Endothelial cell of umbilical vein (primary cell): ENCODE results near the gene EMC8. TPM values are rescaled to one million over a fixed set of nuclear protein-coding genes. Genes with fewer than 3 reads are reported as not detected.

Experiments used
- BruUV-seq: library from RNA; stranded (reverse); fragments of 400-500 nt; replicated peaks from 2 replicates; lab custom pipeline; 2021; lab: Mats Ljungman, UMichigan
- CTCF ChIA-PET: fragments of 300-600, 350-600 bp; sonication (Branson Sonifier 250); formaldehyde crosslinking; loops from one replicate; lab custom pipeline; 2021; ENCODE audit warnings: antibody characterized with exemption, inconsistent platforms; lab: Charles Lee
- POLR2A ChIA-PET: fragments of 300-600, 350-600 bp; sonication (Branson Sonifier 250); formaldehyde crosslinking; loops from one replicate; lab custom pipeline; 2021; ENCODE audit warnings: antibody characterized with exemption, inconsistent platforms; lab: Charles Lee
- DNase-seq: peaks from one replicate; pipeline ENCODE4 v3.0.0-alpha.2; 2011; ENCODE audit warnings: low read depth, low spot score
- FAIRE-seq: peaks from 2 replicates; lab custom pipeline; 2011; peaks lifted over from hg19 to GRCh38; lab: Jason Lieb, UNC
- H2AFZ ChIP-seq: 2 replicates; pipeline ENCODE4 v1.6.0; 2012; ENCODE audit warnings: low read depth, low read length, control low read depth, inconsistent platforms
- H3K27ac ChIP-seq: 2 replicates; pipeline ENCODE4 v1.5.1; 2011; ENCODE audit warnings: low read depth, mild to moderate bottlenecking, control low read depth, low read length, moderate library complexity; ENCODE audit not compliant: insufficient read depth
- H3K27me3 ChIP-seq, 2 experiments: 2 replicates each; pipeline versions ENCODE4 v1.6.0 to v1.6.1; 2011; ENCODE audit warnings: low read length in 2 of 2, mixed read lengths in 1 of 2; ENCODE audit not compliant: control insufficient read depth in 2 of 2, insufficient read depth in 2 of 2
- H3K36me3 ChIP-seq, 2 experiments: 2 replicates in 1 of 2; 3 replicates in 1 of 2; pipeline ENCODE4 v1.5.1; 2011; ENCODE audit warnings: low read length in 2 of 2, mild to moderate bottlenecking in 1 of 2, moderate library complexity in 1 of 2; ENCODE audit not compliant: control insufficient read depth in 2 of 2, insufficient read depth in 2 of 2; ENCODE audit errors: extremely low read depth in 1 of 2
- H3K4me1 ChIP-seq: 3 replicates; pipeline ENCODE4 v1.5.1; 2011; ENCODE audit warnings: mild to moderate bottlenecking, low read length; ENCODE audit not compliant: control insufficient read depth, insufficient read depth; ENCODE audit errors: extremely low read depth
- H3K4me2 ChIP-seq: 2 replicates; pipeline ENCODE4 v1.6.1; 2011; ENCODE audit warnings: low read length, control low read depth, mixed read lengths; ENCODE audit not compliant: insufficient read depth
- H3K4me3 ChIP-seq, 3 experiments: fragments of 200-600 bp in 1 of 3; sonication (generic), shearing (Covaris generic) in 1 of 3; replicated peaks in 1 of 3; 2 replicates each; pipeline ENCODE4 v1.5.1; 2011 to 2016; ENCODE audit warnings: control low read depth in 3 of 3, low read length in 3 of 3, mild to moderate bottlenecking in 2 of 3, inconsistent platforms in 1 of 3, low read depth in 1 of 3, moderate library complexity in 1 of 3; ENCODE audit not compliant: insufficient read depth in 1 of 3
- H3K79me2 ChIP-seq: 2 replicates; pipeline ENCODE4 v1.6.0; 2012; ENCODE audit warnings: low read length, inconsistent platforms; ENCODE audit not compliant: control insufficient read depth, insufficient read depth
- H3K9ac ChIP-seq: replicated peaks from 2 replicates; pipeline ENCODE3; 2011; ENCODE audit warnings: low read length, control low read depth; ENCODE audit not compliant: insufficient read depth; ENCODE audit errors: extremely low read depth
- H3K9me1 ChIP-seq: replicated peaks from 3 replicates; pipeline ENCODE4 v1.6.0; 2011; ENCODE audit warnings: mild to moderate bottlenecking, low read length; ENCODE audit not compliant: control insufficient read depth, insufficient read depth; ENCODE audit errors: extremely low read depth
- H3K9me3 ChIP-seq: replicated peaks from 2 replicates; pipeline ENCODE4 v1.5.1; 2012; ENCODE audit warnings: low read length, inconsistent platforms; ENCODE audit not compliant: control insufficient read depth, insufficient read depth
- H4K20me1 ChIP-seq: replicated peaks from 2 replicates; pipeline ENCODE3; 2011; ENCODE audit warnings: mild to moderate bottlenecking, low read length; ENCODE audit not compliant: control insufficient read depth, insufficient read depth; ENCODE audit errors: extremely low read depth
- EZH2 ChIP-seq: IDR thresholded peaks from 2 replicates; pipeline ENCODE4 v1.6.1; 2012; ENCODE audit warnings: borderline replicate concordance, low read depth, mild to moderate bottlenecking, moderate library complexity, low read length, inconsistent platforms; ENCODE audit not compliant: severe bottlenecking
- FOS ChIP-seq: IDR thresholded peaks from 2 replicates; pipeline ENCODE4 v1.6.1; 2011; ENCODE audit warnings: mild to moderate bottlenecking, low read length, moderate library complexity, borderline replicate concordance; ENCODE audit not compliant: insufficient read depth
- GATA2 ChIP-seq: IDR thresholded peaks from 2 replicates; pipeline ENCODE4 v1.7.0; 2011; ENCODE audit warnings: low read depth, mild to moderate bottlenecking, moderate library complexity, mixed read lengths, low read length; ENCODE audit not compliant: insufficient read length, insufficient read depth
- JUN ChIP-seq: IDR thresholded peaks from 2 replicates; pipeline ENCODE4 v1.6.1; 2011; ENCODE audit warnings: borderline replicate concordance, low read depth; ENCODE audit not compliant: insufficient read length, insufficient read depth
- MYC ChIP-seq: IDR thresholded peaks from one replicate; pipeline ENCODE4 v1.6.1; 2011; ENCODE audit warnings: mild to moderate bottlenecking, low read depth, low read length
- POLR2A ChIP-seq: IDR thresholded peaks from 2 replicates; pipeline ENCODE4 v1.6.1; 2012; ENCODE audit warnings: low read depth, mild to moderate bottlenecking, control low read depth, low read length
- dilution Hi-C: fragments of 300-500 bp; cut with MboI; formaldehyde crosslinking; loops from one replicate; pipeline ENCODE4 v1.15.0; 2019; ENCODE audit warnings: low sequenced_read_pairs; ENCODE audit not compliant: extremely low pct_ligation_motif_present
- intact Hi-C: fragments of 100-400 bp; cut with micrococcal nuclease; formaldehyde crosslinking; loops from one replicate; pipeline ENCODE4 v1.10.0; 2022
- polyA plus RNA-seq, 4 experiments: library from polyadenylated mRNA; depleted of rRNA in 3 of 4; stranded (reverse) in 3 of 4; unstranded in 1 of 4; fragments of >200 nt; gene quantifications; 2 replicates each; pipeline versions ENCODE4 v1.2.1 to v1.2.3, GENCODE V29; 2011 to 2012; ENCODE audit warnings: missing spikeins in 1 of 4
- total RNA-seq: library from RNA; stranded (reverse); gene quantifications from 2 replicates; pipeline ENCODE4 v1.2.3, GENCODE V29; 2021
- TF ChIP-seq, protein P1 (sequence below): IDR thresholded peaks from 2 replicates; pipeline ENCODE4 v1.6.1; 2011; ENCODE audit not compliant: insufficient read depth, insufficient read length
- TF ChIP-seq, protein P2 (sequence below), 2 donors: IDR thresholded peaks; 1 replicate in 1 of 2; 2 replicates in 1 of 2; pipeline ENCODE4 v1.5.1; 2011; ENCODE audit warnings: low read length in 2 of 2, mild to moderate bottlenecking in 2 of 2, moderate library complexity in 2 of 2, control low read depth in 1 of 2, inconsistent platforms in 1 of 2, low read depth in 1 of 2; ENCODE audit not compliant: insufficient read depth in 1 of 2; ENCODE audit errors: extremely low read depth in 1 of 2

EMC8 gene
- total and polyA plus RNA-seq, 2 donors (not counting 3 experiments of a cell fraction or from before 2014, with no cell fraction given), result 51.2 to 59.6 TPM

- Histone ChIP-seq H3K9me1 (no peaks in the 10 kb centered on the region), H3K27ac (no peak overlapping the region), H3K36me3 (no peaks in the 10 kb centered on the region), H3K4me2 (no peak overlapping the region), H3K27me3 (no peaks in the 10 kb centered on the region), H2AFZ (no peak overlapping the region), H3K4me1 (no peaks in the 10 kb centered on the region), H3K79me2 (no peaks in the 10 kb centered on the region), H4K20me1 (no peaks in the 10 kb centered on the region), H3K9ac (no peak overlapping the region), H3K4me3 (no peak overlapping the region), H3K9me3 (no peaks in the 10 kb centered on the region)
- TF ChIP-seq EZH2, result no peak
- FAIRE-seq, result no peak
- dilution Hi-C loops (no loop called here), intact Hi-C loops (no loop called here)
- ChIA-PET POLR2A (no interaction called here), CTCF (no interaction called here)
- no TSS peak for BruUV-seq
- no peak for DNase-seq
Measured at GRCh38 chr16:85842848-85843247, 43.5 kb upstream of the EMC8 start.

DNA sequence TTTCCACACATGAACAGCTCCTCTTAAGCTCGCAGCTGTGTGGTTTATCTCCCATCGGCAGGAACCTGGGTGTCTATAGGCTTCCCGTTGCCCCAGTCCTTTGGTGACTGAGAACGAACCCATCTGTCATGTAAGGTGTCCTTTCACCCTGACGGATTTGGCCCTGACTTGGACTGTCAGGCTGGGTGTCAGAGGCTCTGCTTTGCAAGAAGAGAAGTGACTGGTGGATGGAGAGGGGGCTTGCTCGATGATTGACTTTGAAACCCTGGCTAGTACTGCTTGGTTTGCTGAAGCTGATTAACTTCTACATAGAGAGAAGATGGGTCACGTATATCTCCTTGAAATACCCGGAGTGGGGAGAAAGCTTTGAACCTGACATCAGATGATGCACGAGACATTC, 43.1 kb upstream of the EMC8 start:
- intact Hi-C loops (no loop called here), dilution Hi-C loops (no loop called here)
- no peaks in the 10 kb centered on the region for H3K36me3 ChIP-seq
- no peak for FAIRE-seq
- no TSS peak for BruUV-seq
- H3K4me2 ChIP-seq, result no peak overlapping the region
- no peaks in the 10 kb centered on the region for H3K9me1 ChIP-seq
- H3K4me3 ChIP-seq, result no peak overlapping the region
- CTCF ChIA-PET, result no interaction called here
- H3K9me3 ChIP-seq, result no peaks in the 10 kb centered on the region
- no peak overlapping the region for H3K27ac ChIP-seq
- H4K20me1 ChIP-seq, result no peaks in the 10 kb centered on the region
- H3K9ac ChIP-seq, result no peak overlapping the region
- H3K79me2 ChIP-seq, result no peaks in the 10 kb centered on the region
- POLR2A ChIA-PET, result no interaction called here
- no peaks in the 10 kb centered on the region for H3K4me1 ChIP-seq
- TF ChIP-seq, protein P1, sequence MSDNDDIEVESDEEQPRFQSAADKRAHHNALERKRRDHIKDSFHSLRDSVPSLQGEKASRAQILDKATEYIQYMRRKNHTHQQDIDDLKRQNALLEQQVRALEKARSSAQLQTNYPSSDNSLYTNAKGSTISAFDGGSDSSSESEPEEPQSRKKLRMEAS, result no peak
- TF ChIP-seq, protein P2, sequence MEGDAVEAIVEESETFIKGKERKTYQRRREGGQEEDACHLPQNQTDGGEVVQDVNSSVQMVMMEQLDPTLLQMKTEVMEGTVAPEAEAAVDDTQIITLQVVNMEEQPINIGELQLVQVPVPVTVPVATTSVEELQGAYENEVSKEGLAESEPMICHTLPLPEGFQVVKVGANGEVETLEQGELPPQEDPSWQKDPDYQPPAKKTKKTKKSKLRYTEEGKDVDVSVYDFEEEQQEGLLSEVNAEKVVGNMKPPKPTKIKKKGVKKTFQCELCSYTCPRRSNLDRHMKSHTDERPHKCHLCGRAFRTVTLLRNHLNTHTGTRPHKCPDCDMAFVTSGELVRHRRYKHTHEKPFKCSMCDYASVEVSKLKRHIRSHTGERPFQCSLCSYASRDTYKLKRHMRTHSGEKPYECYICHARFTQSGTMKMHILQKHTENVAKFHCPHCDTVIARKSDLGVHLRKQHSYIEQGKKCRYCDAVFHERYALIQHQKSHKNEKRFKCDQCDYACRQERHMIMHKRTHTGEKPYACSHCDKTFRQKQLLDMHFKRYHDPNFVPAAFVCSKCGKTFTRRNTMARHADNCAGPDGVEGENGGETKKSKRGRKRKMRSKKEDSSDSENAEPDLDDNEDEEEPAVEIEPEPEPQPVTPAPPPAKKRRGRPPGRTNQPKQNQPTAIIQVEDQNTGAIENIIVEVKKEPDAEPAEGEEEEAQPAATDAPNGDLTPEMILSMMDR (IDR thresholded peaks at IDR 0.05; ENCODE audit: extremely low read depth in 1 of 2, insufficient read depth in 1 of 2, low read depth in 1 of 2, low read length in 2 of 2), result no peak
- TF ChIP-seq MYC (no peak), GATA2 (no peak), POLR2A (no peak), JUN (no peak), FOS (no peak), EZH2 (no peak)
- H3K27me3 ChIP-seq, result no peaks in the 10 kb centered on the region
- H2AFZ ChIP-seq, result no peak overlapping the region
- no peak for DNase-seq
